Stimulated activated CD4-positive, alpha-beta T cell treated with anti-CD3 and anti-CD28 coated beads, Interleukin-15, amount 100 ng/mL, for 48 hours (primary cell): Measurements from ENCODE around the gene RUSF1.
A peak's percentile ranks its signal among the peaks of the same experiment; 100 is the strongest.
"Not testable (repeated sequence)": the region's sequence is repeated elsewhere in the genome, so short reads cannot be mapped to it uniquely, and the experiment has no call there.

ENCODE experiments used
- DNase-seq, 2 donors: peaks; one replicate each; pipeline ENCODE4 v3.0.0-alpha.2; 2020; ENCODE audit warnings: low read depth in 2 of 2

The RUSF1 gene

GRCh38 chr16:31517800-31518402 lies 9.7 kb upstream of the RUSF1 start:
- DNase-seq, result no peak

DNA sequence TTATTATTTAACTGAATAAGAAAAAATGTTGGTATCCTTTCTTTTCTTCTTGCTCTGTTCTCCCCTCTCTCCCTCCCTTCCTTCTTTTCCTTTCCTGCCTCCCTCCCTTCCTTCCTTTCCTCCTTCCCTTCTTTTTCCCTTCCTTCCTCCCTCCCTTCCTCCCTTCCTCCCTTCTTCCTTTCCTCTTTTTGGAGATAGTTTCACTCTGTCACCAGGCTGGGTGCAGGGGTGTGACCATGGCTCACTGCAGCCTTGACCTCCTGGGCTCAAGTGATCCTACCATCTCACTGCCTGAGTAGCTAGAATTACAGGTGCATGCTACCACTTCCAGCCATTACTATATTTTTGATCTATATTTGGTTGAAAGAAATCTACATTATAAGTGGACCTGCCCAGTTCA lies 5.7 kb upstream of the RUSF1 start:
- no peak for DNase-seq

GRCh38 chr16:31513126-31513525 lies 4.9 kb upstream of the RUSF1 start:
- DNase-seq, result no peak

DNA sequence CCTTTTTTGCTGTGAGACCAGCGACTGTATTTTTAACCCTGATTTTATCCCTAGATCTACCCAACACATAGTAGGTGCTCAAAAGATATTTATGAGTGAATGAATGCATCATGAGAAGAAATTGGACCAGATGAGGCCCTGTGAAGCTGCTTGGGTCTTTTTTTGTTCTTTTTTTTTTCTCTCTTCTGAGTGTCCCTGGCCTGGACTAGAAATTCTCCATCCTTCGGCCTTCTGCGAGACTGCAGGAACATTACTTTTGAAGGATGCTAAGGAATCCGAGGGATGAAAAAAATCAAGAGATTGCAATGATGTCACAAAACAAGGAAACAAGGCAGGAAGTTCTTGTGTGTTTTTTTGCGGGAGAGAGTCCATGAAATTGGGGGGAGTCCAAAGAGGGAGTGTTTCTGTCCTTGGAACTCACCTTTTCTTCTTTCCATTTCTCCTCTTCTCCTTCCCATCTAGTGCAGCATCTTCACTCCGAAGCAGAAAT lies 560 bp upstream of the RUSF1 start:
- no peak for DNase-seq

GRCh38 chr16:31507617-31507928 lies 618 bp downstream of the RUSF1 start:
- DNase-seq, result no peak

GRCh38 chr16:31505483-31505882 lies 2.7 kb downstream of the RUSF1 start:
- peak in 1 of 2 donors; percentile 18 for DNase-seq

GRCh38 chr16:31504159-31504558 lies 4.0 kb downstream of the RUSF1 start:
- no peak for DNase-seq

DNA sequence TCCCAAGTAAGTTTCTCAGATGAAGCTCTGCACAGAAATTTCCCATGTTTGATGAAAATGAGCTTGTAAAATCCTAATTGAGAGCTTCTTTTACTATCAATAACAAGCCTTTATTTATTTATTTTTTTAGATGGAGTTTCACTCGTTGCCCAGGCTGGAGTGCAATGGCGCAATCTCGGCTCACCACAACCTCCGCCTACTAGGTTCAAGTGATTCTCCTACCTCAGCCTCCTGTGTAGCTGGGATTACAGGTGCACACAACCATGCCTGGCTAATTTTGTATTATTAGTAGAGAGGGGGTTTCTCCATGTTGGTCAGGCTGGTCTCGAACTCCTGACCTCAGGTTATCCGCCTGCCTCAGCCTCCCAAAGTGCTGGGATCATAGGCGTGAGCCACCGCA lies 4.6 kb downstream of the RUSF1 start:
- not testable (repeated sequence) for DNase-seq

- no peak for DNase-seq
These were observed 5.2 kb downstream of the RUSF1 start for GRCh38 chr16:31502981-31503380.

- no peak for DNase-seq
These were observed 6.2 kb downstream of the RUSF1 start for GRCh38 chr16:31501966-31502348.

GRCh38 chr16:31501226-31501965 lies 6.8 kb downstream of the RUSF1 start:
- DNase-seq, result no peak

GRCh38 chr16:31499928-31500327 lies 8.3 kb downstream of the RUSF1 start:
- no peak for DNase-seq

GRCh38 chr16:31498493-31498892 lies 9.7 kb downstream of the RUSF1 start:
- no peak for DNase-seq

DNA sequence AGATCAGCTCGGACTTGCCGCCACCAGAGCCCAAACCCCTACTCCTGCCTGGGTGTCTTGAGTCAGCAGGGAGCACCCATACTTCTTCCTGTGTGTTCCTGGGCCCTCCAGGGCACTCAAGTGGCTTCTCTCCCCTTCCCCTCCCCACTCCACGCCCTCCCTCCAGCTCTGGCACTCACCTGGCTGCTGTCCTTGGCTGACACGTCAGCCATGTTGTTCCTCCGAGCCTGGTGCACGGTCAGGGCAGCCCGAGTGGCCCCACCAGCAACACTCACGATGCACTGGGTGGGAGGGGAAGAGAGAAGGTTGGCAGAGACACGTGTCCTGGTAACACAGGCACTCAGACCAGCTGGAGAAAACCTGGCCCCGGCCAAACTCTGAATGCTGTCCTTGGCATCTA lies 11.5 kb downstream of the RUSF1 start:
- no peak for DNase-seq

DNA sequence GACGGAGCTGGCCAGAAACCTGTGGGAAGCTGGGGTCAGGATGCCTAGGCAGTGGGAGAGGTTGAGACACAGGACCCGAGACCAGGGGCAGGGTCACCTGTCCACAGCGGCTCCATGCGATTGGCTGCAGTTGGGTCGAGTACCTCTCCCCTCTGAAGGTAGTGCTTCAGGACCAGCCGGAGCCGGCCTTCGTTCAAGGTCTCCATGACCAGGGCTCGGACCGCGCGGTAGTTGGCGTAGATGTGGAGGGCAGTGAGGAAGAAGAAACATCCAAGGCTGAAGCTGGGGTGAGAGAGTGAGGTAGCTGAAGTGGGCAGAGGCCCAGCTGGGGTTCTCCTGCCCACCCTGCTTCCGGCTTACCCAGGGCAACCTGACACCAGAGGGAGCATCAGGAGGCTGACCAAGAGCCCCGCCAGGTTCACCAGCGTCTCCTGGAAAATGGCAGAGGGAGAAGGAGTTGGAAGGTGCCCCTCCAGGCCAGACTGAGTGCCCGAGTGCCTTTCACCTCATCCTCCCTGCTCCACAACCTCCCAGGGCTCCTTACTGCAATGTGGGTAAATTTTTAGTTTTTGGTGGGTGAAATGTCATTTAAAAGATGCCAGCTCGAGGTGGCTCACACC lies 14.6 kb downstream of the RUSF1 start:
- no peak for DNase-seq

DNA sequence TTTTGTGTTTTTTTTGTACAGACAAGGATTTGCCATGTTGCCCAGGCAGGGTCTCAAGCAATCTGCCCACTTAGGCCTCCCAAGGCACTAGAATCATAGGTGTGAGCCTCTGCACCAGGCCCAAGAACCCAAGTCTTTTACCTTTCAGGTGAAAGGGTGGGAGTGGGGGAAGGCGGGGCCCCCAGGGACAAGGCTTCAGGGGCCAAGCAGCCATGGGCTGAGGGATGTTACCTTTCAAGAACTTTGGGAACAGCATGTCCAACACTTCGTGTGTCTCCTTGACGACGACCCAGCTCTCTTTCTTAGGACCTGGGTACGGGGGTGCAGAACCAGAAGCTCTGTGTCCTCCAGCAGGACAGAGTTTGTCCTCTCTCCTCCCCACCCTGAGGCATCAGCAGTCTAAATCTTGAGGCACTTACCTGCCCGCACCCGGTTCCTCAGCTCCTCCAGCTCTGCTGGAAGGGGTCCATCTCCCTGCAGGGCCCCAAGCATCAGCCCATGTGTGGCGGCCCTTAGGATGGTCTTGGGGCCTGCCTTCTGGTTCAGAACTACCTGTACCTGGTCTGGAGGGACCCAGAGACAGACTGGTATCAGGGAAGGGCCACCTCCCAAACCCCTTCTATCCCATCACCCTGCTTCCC lies 16.3 kb downstream of the RUSF1 start:
- DNase-seq, result no peak

GRCh38 chr16:31489616-31490584 lies 18.3 kb downstream of the RUSF1 start:
- no peak for DNase-seq

GRCh38 chr16:31489298-31489564 lies 19.0 kb downstream of the RUSF1 start:
- no peak for DNase-seq

DNA sequence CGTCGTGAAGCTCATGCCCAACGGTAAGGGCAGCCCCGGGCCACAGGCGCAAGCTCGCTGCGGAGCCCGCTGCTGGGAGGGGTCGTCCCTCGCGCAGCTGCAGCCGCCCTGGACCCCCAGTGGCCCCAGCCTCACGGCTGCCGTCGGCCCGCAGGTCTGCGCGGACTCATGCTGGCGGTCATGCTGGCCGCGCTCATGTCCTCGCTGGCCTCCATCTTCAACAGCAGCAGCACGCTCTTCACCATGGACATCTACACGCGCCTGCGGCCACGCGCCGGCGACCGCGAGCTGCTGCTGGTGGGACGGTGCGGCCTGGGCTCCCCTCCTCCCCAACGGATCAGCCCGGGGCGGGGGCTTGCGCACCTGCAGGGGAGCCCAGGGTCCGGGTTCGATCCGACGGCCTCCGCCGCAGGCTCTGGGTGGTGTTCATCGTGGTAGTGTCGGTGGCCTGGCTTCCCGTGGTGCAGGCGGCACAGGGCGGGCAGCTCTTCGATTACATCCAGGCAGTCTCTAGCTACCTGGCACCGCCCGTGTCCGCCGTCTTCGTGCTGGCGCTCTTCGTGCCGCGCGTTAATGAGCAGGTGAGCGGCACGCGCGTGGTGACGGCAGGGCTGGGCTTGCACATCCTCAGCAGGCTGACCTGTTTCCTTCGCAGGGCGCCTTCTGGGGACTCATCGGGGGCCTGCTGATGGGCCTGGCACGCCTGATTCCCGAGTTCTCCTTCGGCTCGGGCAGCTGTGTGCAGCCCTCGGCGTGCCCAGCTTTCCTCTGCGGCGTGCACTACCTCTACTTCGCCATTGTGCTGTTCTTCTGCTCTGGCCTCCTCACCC lies 19.5 kb downstream of the RUSF1 start:
- no peak for DNase-seq

- DNase-seq, result peak in 1 of 2 donors; percentile 50
These were observed 20.3 kb downstream of the RUSF1 start for GRCh38 chr16:31487720-31488467.
